GM21447 (cell line): ENCODE measurements around the gene TMEM242.

Experiments used
- ATAC-seq: cut with Tn5 transposase; IDR thresholded peaks from one replicate; pipeline ENCODE4 v1.9.1; 2021; ENCODE audit not compliant: unreplicated experiment

Gene TMEM242

DNA sequence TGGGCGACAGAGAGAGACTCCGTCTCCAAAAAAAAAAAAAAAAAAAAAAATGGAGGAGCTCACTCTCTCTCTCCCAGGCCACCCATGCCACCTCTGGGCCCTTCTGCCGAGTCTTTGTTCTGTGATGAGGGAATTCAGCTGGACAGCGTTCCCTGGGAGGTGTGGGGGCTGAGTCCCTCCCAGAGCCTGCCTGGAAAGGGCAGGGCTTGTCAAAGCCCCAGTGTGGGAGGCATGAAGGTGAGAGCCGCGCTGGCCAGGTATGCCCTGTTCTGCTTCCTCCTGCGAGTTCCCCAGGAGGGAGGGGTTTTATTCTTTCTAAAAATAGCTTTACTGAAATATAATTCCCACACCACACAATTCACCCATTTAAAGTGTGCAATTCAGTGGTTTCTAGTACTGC, 69.6 kb downstream of the TMEM242 start:
- no peak for ATAC-seq

DNA sequence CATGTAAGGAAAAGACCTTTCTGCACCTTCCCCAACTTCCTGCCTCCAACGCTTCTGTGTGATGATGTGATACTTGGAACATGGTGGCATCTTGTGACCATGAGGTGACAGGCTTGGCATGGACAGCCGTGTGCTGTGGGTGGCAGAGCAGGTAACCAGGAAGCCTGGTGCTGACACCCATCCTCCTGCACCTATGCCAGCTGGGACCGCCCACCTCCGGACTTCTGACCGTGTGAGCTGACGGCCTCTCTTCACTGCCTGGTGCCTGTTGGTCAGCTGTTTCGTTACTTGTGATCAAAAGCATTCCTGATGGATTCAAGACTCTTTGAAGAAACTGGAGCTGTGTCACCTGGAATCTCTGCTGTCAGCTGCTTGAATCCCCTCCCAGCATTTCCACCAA, 70.3 kb downstream of the TMEM242 start:
- no peak for ATAC-seq

DNA sequence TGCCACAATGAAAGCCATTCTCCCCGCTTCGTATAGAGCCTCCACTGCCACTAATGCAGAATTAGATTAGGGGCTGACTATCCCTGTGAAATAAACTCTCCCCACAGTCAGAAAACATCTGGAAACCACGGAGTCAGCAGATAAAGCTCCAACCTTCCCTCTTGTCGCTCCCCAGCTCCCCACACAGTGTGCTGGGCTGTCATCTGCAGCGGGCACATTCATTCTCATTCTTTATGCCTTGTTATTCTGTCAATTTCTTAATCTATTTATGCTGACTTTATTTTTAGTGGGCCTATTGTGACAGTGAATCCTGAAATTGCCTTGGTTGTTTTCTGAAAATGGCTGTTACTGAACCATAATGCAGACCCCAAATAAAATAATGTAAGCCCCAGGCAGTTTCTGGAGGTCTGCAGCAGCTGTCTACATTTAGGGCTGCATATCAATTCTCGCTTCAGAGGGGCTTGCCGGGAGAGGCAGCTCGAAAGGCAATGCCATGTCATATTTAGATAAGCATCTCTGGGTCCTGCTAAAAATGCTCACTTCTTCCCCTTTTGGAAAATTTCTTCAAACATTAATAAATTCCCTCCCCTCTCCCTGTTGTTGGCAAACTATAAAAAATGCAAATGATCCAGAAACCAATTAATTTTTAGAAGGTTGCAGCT, 71.6 kb downstream of the TMEM242 start:
- no peak for ATAC-seq

DNA sequence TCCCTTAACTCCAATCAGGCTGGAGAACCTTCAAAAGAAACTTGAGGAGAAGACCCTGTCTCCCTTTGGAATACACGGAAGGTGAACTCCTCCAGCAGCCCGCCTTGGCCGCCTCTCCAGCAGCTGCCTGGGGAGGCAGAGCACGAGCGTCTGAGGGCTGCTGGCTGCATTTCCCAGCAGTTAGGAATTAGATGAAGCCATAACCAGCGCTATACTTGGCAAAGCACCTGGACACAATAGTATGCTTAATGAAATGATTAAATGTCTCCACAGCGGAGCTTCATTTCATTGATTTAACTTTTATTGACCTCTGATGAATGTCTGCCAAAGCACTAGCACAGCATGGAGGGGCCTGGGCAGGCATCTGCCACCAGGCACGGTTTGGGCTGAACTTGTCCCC, 73.5 kb downstream of the TMEM242 start:
- no peak for ATAC-seq

DNA sequence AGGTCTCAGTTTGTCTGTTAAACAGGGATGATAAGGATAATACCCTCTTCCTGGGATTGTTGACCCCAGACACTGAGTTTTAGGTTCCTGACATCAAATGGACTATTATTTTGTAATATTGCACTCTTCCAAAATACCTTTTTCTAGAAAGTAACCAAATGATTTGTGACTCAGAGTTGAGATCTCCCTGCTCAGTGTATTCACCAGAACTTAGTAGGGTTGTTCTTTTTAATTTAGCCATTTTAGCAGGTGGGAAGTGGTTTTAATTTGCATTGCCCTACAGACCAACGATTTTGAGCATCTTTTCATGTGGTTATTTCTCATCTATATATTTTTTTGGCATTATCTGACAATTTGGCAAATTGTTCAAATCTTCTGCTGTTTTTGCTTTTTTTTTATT, 75.1 kb downstream of the TMEM242 start:
- ATAC-seq: no peak

DNA sequence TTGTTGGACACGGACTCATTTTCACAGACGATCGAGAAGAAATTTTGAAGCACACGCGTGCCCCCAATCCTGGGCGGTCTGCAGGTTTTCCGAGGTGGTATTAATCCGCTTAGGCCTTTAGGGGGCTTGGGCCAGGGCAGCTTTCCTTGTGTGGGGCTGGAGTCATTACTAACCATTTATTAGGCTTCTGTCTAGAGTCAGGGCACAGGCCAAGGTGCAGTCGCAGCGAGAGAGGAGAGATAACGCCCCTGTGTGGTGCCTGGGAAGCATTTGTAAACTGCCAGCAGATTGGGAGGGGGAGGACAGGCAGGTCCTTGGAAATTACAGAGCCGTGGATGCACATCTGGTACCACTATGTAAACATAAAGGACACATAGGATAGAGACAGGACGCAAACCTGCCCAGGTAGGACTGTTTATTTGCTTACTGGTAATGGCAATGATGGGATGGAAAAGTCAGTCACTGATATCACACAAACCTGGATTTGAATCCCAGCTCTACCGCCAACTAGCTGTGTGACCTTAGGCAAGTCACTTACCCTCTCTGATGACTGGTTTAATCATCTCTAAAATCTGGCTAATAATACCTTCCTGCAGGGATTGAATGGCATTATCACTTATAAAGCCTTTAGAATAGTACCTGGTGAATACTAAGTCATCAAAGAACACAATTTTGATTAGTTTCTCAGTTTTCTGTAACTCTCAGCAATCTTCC, 76.4 kb downstream of the TMEM242 start:
- ATAC-seq: no peak

DNA sequence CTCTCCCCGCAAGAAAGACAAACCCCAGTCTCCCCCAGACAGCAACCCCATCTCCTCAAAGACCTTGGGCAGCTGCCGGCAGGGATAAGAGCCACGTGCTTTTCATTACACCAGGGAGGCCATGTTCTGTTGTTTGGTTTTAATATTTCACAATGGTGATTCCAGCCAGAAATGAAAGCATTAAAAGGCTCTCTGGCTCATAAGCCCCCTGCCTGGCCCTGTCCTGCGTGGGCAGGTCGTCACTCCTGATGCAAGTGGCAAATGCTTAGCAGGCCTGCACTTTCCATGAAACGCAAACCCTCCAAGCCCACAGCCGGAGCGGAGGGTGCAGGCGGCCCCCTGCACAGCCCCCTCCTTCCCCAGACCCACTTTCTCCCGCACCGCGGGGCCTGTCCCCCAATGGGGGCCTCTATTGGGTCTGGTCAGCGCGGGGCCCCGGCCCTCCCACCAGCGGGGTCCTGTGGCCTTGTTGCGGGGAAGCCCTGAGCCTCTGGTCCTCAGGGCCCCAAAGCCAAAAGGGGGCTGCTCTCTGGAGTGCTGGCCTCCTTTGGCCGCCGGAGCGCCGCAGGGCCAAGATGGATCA, 77.2 kb downstream of the TMEM242 start:
- no peak for ATAC-seq

DNA sequence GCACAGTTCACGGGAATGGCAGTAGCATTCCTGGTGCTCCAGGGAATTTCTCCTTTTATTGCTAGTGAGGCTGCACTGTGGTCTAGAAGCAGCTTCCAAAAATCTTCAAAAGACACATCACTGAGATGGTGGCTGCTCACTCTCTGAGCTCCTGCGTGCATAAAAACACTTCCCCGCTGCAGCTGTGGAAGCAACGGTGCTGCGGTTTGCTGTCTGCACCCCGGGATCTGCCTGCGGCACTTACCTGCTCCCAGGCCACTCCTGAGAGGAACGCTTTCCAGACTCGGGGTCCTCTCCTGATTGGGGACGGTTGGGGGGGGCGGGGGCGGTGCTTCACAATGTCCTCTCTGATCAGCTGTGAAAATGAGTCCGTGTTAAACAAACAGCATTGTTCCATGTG, 77.9 kb downstream of the TMEM242 start:
- ATAC-seq: no peak

DNA sequence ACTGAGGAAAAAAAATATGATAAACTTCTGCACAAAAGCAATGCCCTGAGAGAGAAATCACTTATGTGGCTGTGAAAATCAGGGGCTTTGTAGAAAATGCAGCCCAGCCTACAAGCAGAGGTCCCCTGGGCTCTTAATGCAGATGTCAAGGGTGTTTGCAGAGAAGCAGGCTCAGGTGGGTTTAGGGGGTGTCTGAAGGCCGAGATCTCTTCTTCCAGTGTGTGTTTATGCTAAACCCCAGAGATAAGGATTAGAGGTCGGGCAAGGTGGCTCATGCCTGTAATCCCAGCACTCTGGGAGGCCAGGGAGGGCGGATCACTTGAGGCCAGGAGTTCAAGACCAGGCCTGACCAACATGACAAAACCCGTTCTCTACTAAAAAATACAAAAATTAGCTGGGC, 78.5 kb downstream of the TMEM242 start:
- ATAC-seq: no peak

DNA sequence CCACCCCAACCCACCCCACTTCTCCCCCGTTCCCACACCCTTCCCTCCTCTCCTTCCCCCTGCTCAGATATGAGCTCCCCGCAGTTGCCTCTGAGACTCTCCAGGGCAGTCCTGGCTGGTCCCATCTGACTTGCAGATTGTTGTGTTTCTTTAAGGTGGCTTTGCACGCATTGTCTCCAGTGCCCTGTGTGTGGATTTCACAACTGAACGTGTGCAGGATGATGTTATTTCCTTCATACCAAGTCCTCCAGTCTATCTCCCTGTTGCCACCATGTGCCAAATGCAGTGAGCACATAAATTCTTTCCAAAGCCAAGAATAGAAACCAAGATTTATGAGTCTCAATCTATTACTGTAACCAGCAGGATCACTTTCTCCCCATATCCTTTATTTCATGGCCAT, 79.1 kb downstream of the TMEM242 start:
- ATAC-seq: no peak

DNA sequence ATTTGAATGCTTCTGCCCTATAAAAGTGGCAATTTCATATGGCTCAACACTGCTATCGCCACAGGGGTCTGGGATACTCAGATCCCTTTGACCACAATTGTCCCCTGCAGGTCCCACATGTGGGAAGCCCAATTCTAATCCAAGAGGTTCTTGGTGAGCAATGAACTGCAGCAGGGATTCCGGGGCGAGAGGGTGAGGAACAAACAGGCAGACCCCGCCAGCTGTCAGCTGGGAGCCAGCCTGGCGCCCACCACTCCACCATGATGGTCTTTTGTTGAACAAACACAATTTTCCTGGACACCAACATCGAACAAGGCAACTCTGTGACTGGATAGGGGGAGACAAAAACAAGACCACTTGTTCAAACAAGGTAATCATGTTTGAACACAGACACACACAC, 80.5 kb downstream of the TMEM242 start:
- no peak for ATAC-seq

DNA sequence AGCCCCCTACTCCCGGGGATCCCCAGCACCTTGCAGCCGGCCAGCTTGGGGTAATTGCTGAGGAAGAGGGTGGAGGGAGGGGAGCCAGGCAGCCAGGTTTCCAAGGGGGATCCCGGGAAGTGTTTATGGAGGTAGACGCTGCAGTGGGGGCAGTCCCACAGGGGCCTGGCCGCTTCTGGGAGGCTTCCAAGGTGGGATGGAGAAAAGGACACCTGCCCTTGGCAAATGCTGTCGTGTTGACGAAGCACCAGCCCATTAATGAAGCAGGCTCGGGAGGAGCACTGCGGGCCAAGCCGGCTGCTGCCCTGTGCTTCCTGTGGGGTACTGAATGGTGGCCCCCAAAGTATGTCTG, 82.4 kb downstream of the TMEM242 start:
- no peak for ATAC-seq

DNA sequence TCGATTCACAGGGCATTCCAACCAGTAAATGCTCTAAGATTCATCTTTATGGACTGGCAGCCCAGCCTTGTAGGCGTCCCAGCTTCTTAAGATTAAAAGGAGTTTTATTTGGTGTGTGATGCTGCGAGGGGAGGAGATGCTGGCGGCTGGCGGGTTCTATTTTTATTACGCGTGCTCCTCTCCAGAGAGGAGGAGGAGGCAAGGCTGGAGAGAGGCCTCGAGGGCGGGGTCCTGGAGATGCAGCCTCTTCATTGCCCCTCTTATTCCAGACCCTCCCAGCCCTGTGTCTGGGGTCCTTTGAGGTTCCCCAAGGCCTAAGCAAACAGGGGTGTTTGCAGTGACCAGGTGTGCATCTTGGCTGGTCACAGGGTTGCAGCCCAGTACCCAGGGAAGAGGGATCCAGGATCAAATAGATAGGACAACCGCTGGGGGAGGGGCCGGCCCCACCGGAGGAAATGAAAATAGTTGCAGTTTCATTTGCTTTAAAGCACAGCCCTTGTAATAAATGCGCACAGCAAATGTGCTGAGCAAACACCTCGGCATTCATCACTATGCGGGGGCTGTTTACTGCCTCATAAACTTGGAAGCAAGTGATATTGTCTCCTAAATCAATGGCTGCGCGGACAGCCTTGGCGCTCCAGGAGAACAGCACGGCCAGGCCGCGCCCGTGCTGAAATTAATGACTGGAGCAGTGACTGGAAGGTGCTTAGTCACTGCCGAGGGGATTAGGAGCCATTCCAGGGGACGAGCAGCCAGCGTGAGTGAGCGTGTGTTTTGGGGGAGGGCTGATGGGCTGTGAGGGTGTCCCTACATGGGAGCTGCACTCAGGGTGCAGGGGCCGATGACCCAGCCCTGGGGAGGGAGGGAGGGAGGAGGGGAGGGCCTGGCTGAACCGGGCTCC, 83.0 kb downstream of the TMEM242 start:
- no peak for ATAC-seq

DNA sequence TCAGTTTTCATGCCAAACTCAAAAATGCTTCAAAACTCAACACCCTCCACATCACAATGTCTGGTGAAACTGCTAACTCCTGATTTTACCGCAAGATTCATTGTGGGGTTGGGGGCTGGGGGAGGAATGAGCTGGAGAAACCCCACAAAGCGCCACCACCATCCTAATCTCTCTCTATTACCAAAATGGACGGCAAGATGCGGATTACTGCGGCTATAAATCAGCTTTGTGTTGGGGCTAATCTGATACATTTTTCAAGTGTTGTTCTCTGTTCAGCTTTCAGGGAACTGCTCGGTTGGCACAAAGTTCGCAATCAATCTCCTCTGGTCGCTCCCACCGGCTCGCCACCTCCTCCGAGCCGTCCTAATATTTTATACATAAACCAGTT, 83.7 kb downstream of the TMEM242 start:
- no peak for ATAC-seq
